Left hindlimb (tissue), 1 donor: Measurements from ENCODE around the gene KCND3.
A peak's percentile ranks its signal among the peaks of the same experiment; 100 is the strongest.
"Not testable (repeated sequence)": the region's sequence is repeated elsewhere in the genome, so short reads cannot be mapped to it uniquely, and the experiment has no call there.

Source experiments
- DNase-seq: peaks from one replicate; pipeline ENCODE4 v3.0.0-alpha.2; 2018

KCND3 gene

DNA sequence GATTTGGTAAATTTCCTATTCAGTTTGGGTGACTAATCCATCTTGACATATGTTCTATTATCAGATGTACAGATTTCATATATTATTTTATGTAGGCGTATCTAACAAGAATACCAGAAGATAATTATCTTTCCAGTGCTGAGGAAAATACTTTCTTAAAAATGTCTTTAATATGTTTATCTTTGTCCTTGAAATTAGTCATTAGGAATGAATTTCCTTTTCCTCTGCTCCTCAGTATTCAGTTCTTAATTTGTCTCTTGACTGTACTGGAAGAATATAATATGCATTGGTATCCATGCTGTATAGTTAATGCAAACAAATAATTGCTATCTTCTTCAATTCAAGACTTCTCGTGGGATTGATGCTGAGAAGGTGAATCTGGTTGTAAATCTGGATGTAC, 227.1 kb downstream of the KCND3 start:
- DNase-seq, result no peak

DNA sequence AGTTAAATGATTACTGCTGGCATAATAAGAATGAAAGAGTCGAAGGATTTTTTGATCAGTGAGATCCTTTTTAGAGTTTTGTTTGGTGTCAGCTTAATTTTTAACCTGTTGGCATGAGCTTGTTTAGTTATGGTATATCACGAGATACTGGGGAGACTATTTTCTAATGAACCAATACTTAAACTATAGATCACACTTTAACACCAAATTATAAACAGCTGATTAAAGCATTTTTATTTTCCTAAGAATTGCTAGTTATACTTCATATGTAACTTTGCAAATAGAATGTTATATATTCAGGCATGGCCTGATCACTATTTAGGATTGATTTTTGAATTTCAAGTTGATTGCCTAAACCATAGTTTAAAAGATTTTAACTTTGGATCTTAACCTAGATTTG, 227.8 kb downstream of the KCND3 start:
- no peak for DNase-seq

DNA sequence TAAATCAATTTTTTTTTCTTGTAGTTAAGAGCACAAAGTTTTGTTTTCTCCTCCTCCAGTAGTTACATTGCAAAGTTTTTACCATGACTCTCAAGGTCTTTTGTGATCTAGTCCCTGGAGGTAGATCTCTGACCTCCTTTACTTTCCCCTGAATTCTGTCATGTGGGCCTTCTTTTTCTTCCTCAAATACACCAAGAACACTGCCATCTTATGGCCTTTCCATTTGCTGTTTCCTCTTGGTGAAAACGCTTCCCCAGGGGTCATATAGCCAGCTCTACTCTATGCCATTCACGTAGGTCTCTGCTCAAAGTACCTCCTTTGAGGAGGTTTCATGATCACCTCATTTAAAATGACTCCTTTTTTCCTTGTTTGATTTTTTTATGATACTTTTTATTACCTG, 231.1 kb downstream of the KCND3 start:
- no peak for DNase-seq

DNA sequence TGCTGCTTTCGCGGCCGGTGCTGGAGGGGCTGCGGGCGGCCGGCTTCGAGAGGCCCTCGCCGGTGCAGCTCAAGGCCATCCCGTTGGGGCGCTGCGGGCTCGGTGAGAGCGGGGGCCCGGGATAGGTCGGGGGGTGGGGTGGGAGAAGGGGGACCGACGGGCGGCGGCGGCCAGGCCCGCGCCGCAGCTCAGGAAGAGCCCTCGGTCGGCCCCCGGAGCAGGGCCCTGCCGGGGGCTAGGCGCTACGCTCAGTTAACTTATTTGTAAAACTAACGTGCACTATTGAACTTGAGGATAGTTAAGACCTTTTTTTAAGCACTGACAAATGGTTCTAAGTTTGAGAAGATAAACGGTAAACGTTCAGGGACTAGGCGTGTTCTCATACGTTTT, 233.3 kb downstream of the KCND3 start:
- no peak for DNase-seq

DNA sequence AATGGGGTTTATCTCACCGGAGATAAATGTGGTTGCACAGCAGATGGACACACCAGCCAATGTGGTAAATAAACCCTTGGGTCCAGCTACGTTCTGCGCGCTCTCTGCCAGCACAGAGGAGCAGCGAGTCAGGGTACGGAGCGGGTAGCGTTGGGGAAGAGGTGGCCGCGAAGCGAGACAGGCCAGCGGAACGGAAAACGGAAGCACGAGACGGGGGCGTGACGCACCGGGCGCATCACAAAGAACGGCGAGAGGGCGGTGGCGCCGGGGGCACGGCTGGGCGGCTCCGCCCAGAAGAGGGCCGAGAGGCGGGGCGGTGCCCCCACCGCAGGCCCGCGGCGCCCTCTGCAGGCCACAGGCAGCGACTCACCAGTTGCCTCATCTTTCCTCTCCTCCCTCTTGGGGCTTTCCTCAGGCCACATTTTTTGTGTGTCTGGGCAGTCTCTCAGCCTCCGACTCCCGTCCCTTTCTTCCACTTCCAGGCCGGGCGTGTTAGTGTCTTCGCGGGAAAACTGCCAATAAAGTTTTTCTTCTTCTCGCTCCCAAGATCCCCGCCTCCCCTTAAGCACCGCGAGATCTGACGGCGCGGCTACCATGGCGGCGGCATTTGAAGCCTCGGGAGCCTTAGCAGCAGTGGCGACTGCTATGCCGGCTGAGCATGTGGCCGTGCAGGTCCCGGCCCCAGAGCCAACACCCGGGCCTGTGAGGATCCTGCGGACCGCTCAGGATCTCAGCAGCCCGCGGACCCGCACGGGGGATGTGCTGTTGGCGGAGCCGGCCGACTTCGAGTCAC, 233.9 kb downstream of the KCND3 start, which contains the start of gene DDX20:
TSS of gene DDX20 (plus strand) at position 571 of the 793 bp plus-strand sequence. CDS start at position 595, 24 bp downstream.
- peak; percentile 94 for DNase-seq

DNA sequence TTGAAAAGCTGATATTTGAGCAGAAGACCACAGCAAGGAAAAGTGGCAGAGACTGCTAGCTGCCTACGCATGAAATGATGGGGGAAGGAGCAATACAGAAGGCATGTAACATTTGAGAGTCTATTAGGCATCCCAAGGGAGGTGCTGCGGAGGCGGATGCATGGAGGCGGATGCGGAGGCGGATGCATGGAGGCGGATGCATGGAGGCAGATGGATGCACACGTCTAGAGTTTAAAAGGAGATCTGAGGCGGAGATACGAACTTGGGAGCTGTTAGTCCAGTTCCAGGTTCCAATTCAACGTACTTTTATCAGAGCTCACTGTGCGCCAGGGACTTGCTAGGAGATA, 234.5 kb downstream of the KCND3 start:
- peak; percentile 66 for DNase-seq

DNA sequence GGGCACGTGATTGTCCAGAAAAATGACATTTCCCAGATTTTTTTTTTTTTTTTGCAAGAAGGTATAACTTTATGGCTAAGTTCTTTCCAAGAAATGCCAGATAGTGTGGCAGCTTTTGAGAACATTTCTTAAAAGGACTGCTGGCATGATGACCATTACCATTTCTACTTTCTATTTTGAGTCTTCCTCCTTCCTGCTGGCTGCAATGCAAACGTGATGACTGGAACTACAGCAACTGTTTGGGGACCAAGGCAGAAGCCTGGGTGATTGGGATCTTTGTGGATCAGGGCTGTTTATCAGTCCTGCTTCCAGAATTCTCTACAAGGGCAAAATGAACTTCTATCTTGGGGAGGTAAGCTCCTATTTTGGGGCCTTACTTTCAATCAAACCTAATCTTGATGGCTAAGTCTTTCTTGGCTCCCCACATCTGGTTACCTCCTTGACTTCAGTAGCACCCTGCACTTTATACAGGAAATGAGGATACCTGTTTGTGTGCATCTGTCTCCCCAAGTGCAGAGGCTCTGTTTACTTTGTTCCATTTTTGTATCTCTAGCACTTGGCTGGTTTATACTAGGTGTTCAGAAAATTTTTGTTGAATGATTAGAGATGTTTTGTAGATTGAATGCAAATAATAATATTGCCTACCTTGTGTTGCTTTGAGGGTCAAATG, 237.4 kb downstream of the KCND3 start:
- no peak for DNase-seq

DNA sequence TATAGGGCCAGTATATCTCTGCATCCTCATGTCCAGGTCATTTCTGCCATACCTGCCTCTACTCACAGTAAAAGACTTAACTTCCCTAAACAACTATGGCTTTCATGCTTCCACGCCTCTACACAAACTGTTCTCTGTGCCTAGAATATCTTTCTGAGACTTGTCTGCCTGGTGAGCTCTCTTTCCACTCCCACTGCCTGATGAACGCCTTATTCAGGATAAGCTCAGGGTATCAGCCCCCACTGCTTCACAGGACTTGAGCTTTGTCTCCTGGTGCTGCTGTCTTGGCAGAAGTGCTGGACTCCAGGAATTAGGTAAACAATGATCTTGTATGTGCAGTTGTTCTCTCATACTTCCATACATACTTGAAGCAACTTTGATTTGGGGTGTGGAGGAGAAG, 238.6 kb downstream of the KCND3 start:
- DNase-seq, result no peak

DNA sequence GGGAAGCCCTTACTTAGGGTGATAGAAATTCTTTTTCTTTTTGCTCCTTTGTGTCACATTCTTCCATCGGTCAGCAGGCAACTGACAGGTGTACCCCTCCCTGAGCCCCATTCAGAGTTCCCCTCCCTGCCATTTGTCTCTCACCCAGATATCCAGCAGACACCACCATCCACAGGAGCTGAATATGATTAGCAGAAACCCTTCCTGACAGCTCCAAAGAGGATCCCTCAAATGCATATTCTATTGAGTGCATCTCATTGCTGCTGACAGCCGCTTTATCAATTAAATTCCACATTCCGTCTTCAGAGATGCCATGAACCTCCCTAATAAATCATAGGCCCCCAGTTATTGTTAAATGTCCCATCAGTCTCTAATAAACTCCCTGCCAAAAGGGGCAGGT, 239.8 kb downstream of the KCND3 start:
- DNase-seq, result no peak

DNA sequence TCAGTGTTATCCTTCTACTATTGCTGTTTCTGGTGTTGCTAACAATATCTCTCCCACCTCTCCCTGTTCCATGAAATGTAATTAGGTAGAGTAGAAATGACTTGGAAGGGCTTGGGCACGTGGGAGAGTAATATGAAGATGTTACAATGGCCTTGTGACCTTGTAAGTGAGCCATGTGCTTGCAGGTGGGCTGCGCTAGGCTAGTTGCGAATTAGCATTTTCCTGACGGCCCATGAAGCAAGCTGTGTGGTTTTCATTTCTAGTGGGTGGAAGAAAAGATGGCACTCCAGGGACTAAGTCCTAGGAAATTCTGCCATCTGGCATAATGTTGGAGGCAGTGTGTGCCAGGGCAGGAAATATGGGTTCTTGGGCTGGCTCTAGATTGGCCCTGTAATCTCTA, 241.5 kb downstream of the KCND3 start:
- DNase-seq, result no peak

DNA sequence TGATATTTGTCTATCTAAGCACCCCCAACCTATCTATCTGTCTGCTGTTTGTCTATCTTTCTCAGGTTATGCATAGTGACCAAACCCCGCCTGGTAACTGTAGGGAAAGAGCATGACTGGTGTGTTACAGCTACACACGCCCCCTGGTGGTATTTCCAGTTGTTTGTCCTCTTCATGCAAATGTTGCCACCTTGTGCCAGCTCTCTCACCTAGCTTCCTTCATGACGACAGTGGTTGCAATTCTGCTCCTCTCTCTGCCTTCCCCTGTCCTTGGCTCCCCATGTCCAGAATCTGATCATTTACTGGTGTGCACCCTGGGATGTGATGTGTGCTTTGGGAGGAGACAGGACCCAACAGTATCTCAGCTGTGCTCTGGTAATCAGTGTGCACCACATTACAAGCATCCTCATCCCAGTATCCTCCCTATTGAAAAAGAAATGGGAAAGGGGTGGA, 242.2 kb downstream of the KCND3 start:
- DNase-seq, result no peak

DNA sequence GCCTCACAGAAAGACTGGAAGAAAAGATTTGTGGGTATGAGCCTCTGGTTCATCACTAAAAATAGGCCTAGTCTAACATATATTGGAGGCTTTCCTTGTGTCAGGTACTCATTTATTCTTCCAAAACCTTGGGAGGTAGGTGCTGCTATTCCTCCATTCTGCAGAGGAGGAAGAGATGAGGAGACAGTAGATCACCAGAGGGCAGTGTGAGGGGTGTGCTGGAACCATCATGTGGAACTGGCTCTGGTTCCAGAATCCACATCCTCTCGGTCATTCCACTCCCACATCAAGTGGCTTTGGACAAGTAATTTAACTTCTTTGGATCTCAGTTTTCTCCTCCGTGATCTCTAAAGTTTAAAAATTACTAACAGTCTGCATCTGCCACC, 242.9 kb downstream of the KCND3 start:
- no peak for DNase-seq

DNA sequence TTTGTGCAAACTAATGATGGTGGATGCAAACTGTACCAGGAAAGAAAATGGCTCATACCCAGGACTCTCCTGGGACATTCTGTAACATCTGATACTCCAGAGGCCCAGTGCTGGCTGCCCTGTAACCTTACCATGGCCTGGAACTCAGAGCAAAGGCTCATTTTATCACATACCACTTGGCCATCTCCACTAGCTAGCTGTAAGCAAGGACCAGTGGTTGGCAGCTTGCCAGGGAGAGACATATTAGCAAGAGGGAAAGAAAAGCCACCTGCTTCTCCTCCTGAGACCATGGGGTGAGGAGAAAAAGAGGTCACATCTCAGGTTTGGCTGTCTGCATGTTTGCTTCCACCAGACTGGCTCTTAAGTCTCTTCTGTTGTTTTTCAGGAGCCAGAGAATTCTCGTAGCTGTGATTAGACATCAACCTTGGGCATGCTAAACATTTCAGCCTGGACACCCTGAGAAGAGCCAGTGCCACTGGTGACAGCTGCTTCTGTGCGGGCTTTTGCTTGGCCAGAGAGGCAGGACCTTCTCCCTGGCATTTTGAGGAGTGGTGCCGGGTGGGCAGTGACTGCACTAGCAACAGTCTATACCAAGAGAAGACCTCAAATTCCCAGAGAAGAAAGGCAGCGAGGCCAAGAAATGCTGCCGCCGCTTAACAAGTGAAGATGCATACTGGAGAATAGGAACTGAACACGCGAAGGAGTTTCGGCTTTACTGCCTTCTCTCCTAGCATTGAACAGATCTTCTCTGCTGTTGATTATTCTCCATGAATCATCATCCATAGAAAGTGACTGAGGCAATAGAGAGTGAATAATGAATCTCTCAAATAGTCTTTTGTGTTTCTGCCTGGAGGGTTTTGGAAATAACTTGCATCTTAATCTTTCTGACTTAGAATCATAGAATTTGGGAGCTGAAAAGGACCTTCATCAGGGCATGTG, 243.5 kb downstream of the KCND3 start:
- DNase-seq, result no peak

DNA sequence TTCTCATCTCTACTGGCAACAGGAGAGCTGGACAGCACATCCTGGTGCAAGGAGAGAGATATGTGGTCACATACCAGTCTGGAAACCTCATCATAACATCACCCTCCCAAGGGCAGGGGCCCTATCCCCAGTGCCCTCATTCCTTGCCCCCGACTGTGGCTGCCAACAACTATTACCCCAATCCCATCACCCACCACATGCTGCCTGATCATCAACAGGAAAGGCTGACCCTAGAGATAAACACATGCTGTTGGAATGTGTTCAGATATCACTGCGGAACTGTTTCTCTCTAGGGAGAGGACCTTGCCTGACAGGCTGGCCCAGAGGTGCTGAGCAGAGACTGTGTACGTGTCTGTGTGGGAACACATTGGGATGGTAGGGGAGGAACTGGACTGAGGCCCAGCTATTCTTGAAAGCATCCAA, 245.8 kb downstream of the KCND3 start:
- DNase-seq, result no peak

DNA sequence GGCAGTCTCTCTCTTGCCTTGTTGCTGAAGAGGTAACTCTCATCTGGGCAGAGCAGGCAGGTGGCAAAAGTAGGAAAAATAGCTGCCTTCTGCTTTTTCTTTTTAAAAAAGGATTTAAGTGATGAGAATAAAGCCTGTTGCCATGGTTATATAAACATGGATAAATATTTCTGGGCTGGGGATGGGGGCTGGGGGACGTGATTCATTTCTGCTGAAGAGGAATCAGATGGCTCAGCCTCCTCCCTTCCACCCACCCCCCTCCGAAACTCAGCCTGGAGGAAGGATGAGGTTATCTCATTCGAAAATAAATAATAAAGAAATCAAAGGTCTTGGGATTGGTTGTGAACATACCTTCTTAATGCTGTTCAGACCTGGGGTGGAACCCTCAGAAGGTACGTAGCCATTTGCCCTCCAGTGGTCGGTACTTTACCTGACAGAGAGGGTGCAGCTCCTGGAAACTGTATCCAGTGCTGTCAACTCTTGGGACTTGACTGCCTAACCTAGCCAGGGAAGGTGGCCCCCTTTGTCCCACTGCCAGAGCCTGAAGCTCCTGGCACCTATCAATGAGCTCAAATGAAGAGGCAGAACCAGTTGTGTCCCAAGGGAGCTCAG, 246.4 kb downstream of the KCND3 start:
- peak; percentile 36 for DNase-seq

DNA sequence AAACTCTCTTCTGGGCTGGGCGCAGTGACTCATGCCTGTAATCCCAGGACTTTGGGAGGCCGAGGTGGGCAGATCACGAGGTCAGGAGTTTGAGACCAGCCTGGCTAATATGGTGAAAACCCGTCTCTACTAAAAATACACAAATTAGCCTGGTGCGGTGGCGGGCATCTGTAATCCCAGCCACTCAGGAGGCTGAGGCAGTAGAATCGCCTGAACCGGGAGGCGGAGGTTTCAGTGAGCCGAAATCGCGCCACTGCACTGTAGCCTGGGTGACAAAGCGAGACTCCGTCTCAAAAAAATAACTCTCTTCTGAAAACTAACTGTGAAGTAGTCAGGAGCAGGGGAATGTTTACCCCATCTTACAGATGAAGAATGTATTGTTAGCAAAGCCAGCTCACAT, 247.2 kb downstream of the KCND3 start:
- DNase-seq, result not testable (repeated sequence)

DNA sequence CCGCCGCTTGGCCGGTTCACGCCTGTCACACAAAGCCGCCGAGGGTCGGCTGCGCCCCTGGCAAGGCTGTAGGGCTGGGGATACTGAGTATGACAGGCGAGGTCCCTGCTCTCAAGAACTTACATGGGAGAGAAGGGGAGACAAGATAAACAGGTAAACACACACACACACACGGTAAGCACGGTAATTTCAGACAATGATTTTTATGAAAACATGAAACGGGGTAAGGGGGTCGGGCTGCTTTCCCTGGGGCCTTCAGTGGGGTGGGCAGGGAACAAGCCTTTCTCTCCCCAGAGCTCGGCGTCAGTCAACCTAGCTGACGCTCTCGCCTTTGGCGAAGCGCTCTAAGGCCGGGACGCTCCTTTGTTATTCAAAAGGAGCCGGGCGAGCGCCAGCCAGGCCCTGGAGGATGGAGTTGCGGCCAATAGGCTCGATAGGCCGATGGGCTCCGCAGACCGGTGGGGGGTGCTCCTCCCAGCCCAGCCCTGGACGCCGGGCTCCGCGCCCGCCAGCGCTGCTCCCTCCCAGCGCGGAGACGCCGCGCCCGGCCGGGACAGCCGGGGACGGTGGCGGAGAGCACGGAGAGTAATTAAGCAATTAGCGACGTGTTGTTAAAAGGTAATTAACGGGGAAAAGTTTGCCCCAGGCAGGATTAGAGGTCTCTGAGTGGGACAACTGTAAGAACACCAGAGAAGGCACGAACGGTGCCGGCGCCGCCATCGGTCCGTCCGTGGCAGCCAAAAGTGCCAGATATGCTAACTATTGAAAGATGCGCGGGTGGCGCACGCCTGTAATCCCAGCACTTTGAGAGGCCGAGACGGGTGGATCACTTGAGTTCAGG, 249.3 kb downstream of the KCND3 start:
- peak; percentile 62 for DNase-seq

DNA sequence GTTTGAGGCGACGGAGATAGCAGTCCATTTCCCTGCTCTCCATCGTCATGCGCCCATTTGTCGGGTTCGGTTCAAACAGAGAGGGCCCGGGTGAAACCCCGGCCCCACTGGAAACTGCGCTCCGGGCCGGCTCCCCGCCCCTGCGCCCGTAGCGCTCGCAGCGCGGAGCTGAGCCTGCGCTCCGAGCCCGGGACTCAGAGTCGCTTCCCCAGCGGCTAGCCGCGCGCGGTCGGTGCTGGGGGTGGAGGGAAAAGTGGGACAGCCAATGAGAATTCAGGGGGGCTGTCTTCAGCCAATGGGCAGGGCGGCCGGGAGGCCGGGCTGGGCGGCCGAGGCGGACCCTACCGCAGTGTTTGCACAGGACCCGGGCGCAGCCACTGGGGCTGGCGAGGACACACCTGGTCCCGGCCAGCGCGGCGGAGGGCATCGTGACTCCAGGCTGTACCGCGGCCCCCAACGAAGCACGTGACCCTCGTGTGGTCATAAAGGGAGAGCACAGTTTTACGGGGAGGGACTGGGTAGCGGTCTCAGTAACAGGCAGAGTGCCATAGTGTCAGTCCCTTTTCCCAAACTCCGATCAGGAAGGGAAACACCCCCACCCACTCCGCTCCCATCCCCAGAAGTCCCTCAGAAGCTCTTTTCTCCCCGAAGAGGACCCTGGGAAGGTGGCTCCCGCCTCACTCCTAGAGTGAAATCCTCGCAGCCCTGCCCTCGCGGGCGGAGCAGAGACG, 250.1 kb downstream of the KCND3 start, which contains the start of gene INKA2:
TSS of gene INKA2 (minus strand) at position 202 of the 731 bp plus-strand sequence. CDS start at position 49, 153 bp downstream.
- DNase-seq, result peak; percentile 92

DNA sequence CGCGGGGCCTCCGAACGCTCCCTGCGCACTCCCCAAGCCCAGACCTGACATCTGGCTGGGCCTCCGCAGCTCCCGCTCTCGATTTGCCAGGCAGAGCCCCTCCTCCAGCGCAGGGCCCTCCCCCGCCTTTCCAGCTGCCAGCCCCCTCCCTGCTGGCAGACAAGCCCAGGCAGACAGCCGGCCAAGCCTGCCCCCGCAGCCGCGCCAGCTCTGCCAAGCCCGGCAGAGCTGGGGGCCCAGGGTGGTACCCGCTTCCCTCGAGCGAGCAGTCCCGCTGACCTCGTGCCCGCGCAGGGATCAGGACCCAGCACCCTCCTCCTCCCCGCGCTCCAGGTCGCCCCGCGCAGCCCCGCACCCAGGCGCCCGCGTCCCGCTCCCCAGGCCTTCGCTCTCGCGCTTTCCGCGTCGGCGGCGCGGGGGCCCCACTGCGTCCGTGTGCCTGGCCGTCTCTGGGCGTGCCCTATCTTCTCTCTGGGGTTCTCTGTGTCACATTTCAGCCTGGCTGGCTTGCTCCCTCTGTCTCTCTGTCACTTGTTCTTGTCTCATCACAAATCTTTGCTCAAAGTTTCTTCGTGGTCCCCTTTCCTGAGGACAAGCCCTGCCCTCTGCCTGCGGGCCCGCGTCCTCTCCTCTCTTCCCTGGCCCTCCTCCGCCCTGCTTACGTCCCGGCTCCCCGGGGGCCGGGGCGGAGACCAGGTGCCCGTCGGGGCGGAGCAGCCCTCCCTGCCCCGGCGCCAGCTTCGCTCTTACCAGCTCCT, 250.9 kb downstream of the KCND3 start:
- DNase-seq, result peak; percentile 90

DNA sequence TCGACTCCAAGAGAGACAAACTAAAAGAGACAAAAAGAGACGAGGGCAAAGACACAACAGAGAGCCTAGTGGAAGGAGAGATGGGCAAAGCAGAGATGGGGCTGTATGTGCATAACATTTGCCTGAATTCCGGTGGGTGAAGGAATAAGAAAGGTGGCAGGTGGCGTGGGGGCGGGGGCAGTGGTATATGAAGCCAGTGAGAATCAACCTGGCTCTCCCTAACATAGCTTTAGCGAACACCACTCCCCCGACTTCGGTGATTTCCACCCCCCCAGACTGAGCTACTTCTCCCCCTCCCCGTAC, 251.4 kb downstream of the KCND3 start:
- no peak for DNase-seq
